WTC11 (cell line): ENCODE data around the gene DOK5. TPM values are rescaled to one million over a fixed set of nuclear protein-coding genes. Genes with fewer than 3 reads are reported as not detected.

ENCODE experiments used
- ATAC-seq: fragments of 200-7000 bp; cut with Tn5 transposase; 2 replicates; pipeline ENCODE4 v1.10.0; 2021; ENCODE audit warnings: mild to moderate bottlenecking, moderate library complexity
- CTCF ChIA-PET: fragments of 300-600 bp; sonication (Branson Sonifier 250); formaldehyde crosslinking; loops from one replicate; lab custom pipeline; 2021; ENCODE audit warnings: antibody characterized with exemption; lab: Charles Lee
- POLR2A ChIA-PET: fragments of 350-600 bp; sonication (Branson Sonifier 250); formaldehyde crosslinking; loops from one replicate; lab custom pipeline; 2021; ENCODE audit warnings: antibody characterized with exemption; lab: Charles Lee
- DNase-seq: peaks from one replicate; pipeline ENCODE4 v3.0.0; 2021; ENCODE audit warnings: low spot score
- H3K27ac Mint-ChIP-seq: 2 replicates; pipeline ENCODE4 v1.8.0; 2021; ENCODE audit warnings: mixed read lengths
- H3K27me3 Mint-ChIP-seq: 2 replicates; pipeline ENCODE4 v1.8.0; 2021; ENCODE audit warnings: low read depth, mild to moderate bottlenecking, moderate library complexity, mixed read lengths
- H3K36me3 Mint-ChIP-seq: 2 replicates; pipeline ENCODE4 v1.8.0; 2021; ENCODE audit warnings: mixed read lengths
- H3K4me1 Mint-ChIP-seq: 2 replicates; pipeline ENCODE4 v1.8.0; 2022; ENCODE audit warnings: mixed read lengths
- H3K4me3 Mint-ChIP-seq: 2 replicates; pipeline ENCODE4 v1.8.0; 2021; ENCODE audit warnings: mild to moderate bottlenecking, moderate library complexity, mixed read lengths
- H3K9me3 Mint-ChIP-seq: 2 replicates; pipeline ENCODE4 v1.8.0; 2021; ENCODE audit warnings: mixed read lengths
- CREB1 ChIP-seq: sonication (generic); formaldehyde crosslinking; IDR thresholded peaks from 2 replicates; pipeline ENCODE4 v1.8.0; 2023; ENCODE audit warnings: mild to moderate bottlenecking, missing genetic modification reagents
- ESRRA ChIP-seq: sonication (generic); formaldehyde crosslinking; IDR thresholded peaks from 2 replicates; pipeline ENCODE4 v1.8.1; 2022; ENCODE audit warnings: mild to moderate bottlenecking, missing genetic modification reagents, borderline replicate concordance
- ETV6 ChIP-seq: sonication (generic); formaldehyde crosslinking; IDR thresholded peaks from 2 replicates; pipeline ENCODE4 v1.8.1; 2022; ENCODE audit warnings: mild to moderate bottlenecking, missing genetic modification reagents
- HMGA2 ChIP-seq: fragments of 250-450 bp; sonication (Bioruptor Pico); IDR thresholded peaks from 2 replicates; pipeline ENCODE4 v1.4.0; 2021; ENCODE audit warnings: mild to moderate bottlenecking, moderate library complexity
- NR3C1 ChIP-seq: sonication (generic); formaldehyde crosslinking; conservative IDR thresholded peaks from 2 replicates; pipeline ENCODE4 v1.8.1; 2023; ENCODE audit warnings: low read depth, mild to moderate bottlenecking, missing genetic modification reagents
- SMAD4 ChIP-seq: sonication (generic); formaldehyde crosslinking; IDR thresholded peaks from 2 replicates; pipeline ENCODE4 v1.8.0; 2022; ENCODE audit warnings: mild to moderate bottlenecking, missing genetic modification reagents
- SOX15 ChIP-seq: fragments of 250-450 bp; sonication (Bioruptor Pico); IDR thresholded peaks from 2 replicates; pipeline ENCODE4 v1.9.0; 2021; ENCODE audit warnings: mild to moderate bottlenecking
- ZBTB21 ChIP-seq: sonication (generic); formaldehyde crosslinking; IDR thresholded peaks from 2 replicates; pipeline ENCODE4 v1.8.1; 2023; ENCODE audit warnings: mild to moderate bottlenecking, missing genetic modification reagents, borderline replicate concordance
- ZNF423 ChIP-seq: fragments of 250-450 bp; sonication (Bioruptor Pico); IDR thresholded peaks from 2 replicates; pipeline ENCODE4 v2.1.2; 2022; ENCODE audit warnings: mild to moderate bottlenecking, moderate library complexity
- total RNA-seq: library from RNA; stranded (reverse); gene quantifications from 3 replicates; pipeline ENCODE4 v1.2.3, GENCODE V29; 2021
- TF ChIP-seq, protein P1 (sequence below): sonication (generic); formaldehyde crosslinking; IDR thresholded peaks from 2 replicates; pipeline ENCODE4 v1.8.1; 2023; ENCODE audit warnings: mild to moderate bottlenecking, missing genetic modification reagents
- TF ChIP-seq, protein P2 (sequence below): sonication (generic); formaldehyde crosslinking; IDR thresholded peaks from 2 replicates; pipeline ENCODE4 v1.8.1; 2023; ENCODE audit warnings: mild to moderate bottlenecking, missing genetic modification reagents, borderline replicate concordance
- TF ChIP-seq, protein P3 (sequence below): sonication (generic); formaldehyde crosslinking; IDR thresholded peaks from 2 replicates; pipeline ENCODE4 v1.8.0; 2022; ENCODE audit warnings: missing genetic modification reagents
- TF ChIP-seq, protein P4 (sequence below): sonication (generic); formaldehyde crosslinking; IDR thresholded peaks from 2 replicates; pipeline ENCODE4 v1.8.0; 2023; ENCODE audit warnings: mild to moderate bottlenecking, missing genetic modification reagents
- TF ChIP-seq, protein P5 (sequence below): fragments of 250-450 bp; sonication (Bioruptor Pico); IDR thresholded peaks from 2 replicates; pipeline ENCODE4 v1.9.0; 2021; ENCODE audit warnings: mild to moderate bottlenecking
- TF ChIP-seq, protein P6 (sequence below): fragments of 250-450 bp; sonication (Bioruptor Pico); conservative IDR thresholded peaks from 2 replicates; pipeline ENCODE4 v1.9.0; 2021; ENCODE audit warnings: mild to moderate bottlenecking
- TF ChIP-seq, protein P7 (sequence below): sonication (generic); formaldehyde crosslinking; IDR thresholded peaks from 2 replicates; pipeline ENCODE4 v1.8.1; 2022; ENCODE audit warnings: low read depth, mild to moderate bottlenecking, moderate library complexity, missing genetic modification reagents, borderline replicate concordance

DOK5 gene
- total RNA-seq, 1 experiment from 2014 or later: 10.1 TPM

DNA sequence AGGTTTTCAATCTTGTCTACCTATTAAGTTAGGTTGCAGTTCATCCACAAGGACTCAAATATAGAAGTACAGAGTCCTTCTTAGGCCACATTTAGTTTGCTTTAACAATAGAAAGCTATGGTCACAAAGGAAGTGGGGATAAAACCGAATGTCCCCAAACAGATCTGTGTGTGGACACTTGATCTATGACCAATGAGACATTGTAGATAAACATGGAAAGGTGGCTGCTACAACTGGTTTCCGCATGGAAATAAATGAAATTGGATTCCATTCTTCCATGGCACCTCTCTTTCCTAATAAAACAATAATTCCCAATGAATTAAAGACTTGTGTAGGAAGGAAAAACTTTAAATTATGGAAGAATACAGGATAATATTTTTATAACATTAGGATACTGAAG lies 20.4 kb upstream of the DOK5 start:
- H3K4me1 Mint-ChIP-seq: peaks cover 31% of the 10 kb centered on the region
- no peak for TF ChIP-seq ZBTB21
- no peak for TF ChIP-seq SMAD4 (CRISPR knock-in tag)
- TF ChIP-seq, protein P1, sequence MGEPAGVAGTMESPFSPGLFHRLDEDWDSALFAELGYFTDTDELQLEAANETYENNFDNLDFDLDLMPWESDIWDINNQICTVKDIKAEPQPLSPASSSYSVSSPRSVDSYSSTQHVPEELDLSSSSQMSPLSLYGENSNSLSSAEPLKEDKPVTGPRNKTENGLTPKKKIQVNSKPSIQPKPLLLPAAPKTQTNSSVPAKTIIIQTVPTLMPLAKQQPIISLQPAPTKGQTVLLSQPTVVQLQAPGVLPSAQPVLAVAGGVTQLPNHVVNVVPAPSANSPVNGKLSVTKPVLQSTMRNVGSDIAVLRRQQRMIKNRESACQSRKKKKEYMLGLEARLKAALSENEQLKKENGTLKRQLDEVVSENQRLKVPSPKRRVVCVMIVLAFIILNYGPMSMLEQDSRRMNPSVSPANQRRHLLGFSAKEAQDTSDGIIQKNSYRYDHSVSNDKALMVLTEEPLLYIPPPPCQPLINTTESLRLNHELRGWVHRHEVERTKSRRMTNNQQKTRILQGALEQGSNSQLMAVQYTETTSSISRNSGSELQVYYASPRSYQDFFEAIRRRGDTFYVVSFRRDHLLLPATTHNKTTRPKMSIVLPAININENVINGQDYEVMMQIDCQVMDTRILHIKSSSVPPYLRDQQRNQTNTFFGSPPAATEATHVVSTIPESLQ (CRISPR knock-in tag): no peak
- TF ChIP-seq, protein P2, sequence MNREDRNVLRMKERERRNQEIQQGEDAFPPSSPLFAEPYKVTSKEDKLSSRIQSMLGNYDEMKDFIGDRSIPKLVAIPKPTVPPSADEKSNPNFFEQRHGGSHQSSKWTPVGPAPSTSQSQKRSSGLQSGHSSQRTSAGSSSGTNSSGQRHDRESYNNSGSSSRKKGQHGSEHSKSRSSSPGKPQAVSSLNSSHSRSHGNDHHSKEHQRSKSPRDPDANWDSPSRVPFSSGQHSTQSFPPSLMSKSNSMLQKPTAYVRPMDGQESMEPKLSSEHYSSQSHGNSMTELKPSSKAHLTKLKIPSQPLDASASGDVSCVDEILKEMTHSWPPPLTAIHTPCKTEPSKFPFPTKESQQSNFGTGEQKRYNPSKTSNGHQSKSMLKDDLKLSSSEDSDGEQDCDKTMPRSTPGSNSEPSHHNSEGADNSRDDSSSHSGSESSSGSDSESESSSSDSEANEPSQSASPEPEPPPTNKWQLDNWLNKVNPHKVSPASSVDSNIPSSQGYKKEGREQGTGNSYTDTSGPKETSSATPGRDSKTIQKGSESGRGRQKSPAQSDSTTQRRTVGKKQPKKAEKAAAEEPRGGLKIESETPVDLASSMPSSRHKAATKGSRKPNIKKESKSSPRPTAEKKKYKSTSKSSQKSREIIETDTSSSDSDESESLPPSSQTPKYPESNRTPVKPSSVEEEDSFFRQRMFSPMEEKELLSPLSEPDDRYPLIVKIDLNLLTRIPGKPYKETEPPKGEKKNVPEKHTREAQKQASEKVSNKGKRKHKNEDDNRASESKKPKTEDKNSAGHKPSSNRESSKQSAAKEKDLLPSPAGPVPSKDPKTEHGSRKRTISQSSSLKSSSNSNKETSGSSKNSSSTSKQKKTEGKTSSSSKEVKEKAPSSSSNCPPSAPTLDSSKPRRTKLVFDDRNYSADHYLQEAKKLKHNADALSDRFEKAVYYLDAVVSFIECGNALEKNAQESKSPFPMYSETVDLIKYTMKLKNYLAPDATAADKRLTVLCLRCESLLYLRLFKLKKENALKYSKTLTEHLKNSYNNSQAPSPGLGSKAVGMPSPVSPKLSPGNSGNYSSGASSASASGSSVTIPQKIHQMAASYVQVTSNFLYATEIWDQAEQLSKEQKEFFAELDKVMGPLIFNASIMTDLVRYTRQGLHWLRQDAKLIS (CRISPR knock-in tag): no peak
- no peak for TF ChIP-seq CREB1 (CRISPR knock-in tag)
- TF ChIP-seq, protein P3, sequence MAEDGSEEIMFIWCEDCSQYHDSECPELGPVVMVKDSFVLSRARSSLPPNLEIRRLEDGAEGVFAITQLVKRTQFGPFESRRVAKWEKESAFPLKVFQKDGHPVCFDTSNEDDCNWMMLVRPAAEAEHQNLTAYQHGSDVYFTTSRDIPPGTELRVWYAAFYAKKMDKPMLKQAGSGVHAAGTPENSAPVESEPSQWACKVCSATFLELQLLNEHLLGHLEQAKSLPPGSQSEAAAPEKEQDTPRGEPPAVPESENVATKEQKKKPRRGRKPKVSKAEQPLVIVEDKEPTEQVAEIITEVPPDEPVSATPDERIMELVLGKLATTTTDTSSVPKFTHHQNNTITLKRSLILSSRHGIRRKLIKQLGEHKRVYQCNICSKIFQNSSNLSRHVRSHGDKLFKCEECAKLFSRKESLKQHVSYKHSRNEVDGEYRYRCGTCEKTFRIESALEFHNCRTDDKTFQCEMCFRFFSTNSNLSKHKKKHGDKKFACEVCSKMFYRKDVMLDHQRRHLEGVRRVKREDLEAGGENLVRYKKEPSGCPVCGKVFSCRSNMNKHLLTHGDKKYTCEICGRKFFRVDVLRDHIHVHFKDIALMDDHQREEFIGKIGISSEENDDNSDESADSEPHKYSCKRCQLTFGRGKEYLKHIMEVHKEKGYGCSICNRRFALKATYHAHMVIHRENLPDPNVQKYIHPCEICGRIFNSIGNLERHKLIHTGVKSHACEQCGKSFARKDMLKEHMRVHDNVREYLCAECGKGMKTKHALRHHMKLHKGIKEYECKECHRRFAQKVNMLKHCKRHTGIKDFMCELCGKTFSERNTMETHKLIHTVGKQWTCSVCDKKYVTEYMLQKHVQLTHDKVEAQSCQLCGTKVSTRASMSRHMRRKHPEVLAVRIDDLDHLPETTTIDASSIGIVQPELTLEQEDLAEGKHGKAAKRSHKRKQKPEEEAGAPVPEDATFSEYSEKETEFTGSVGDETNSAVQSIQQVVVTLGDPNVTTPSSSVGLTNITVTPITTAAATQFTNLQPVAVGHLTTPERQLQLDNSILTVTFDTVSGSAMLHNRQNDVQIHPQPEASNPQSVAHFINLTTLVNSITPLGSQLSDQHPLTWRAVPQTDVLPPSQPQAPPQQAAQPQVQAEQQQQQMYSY (CRISPR knock-in tag): no peak
- no peak for TF ChIP-seq NR3C1 (CRISPR knock-in tag)
- no peak for TF ChIP-seq HMGA2
- TF ChIP-seq SOX15: no peak
- no peak for TF ChIP-seq ETV6 (CRISPR knock-in tag)
- TF ChIP-seq, protein P4, sequence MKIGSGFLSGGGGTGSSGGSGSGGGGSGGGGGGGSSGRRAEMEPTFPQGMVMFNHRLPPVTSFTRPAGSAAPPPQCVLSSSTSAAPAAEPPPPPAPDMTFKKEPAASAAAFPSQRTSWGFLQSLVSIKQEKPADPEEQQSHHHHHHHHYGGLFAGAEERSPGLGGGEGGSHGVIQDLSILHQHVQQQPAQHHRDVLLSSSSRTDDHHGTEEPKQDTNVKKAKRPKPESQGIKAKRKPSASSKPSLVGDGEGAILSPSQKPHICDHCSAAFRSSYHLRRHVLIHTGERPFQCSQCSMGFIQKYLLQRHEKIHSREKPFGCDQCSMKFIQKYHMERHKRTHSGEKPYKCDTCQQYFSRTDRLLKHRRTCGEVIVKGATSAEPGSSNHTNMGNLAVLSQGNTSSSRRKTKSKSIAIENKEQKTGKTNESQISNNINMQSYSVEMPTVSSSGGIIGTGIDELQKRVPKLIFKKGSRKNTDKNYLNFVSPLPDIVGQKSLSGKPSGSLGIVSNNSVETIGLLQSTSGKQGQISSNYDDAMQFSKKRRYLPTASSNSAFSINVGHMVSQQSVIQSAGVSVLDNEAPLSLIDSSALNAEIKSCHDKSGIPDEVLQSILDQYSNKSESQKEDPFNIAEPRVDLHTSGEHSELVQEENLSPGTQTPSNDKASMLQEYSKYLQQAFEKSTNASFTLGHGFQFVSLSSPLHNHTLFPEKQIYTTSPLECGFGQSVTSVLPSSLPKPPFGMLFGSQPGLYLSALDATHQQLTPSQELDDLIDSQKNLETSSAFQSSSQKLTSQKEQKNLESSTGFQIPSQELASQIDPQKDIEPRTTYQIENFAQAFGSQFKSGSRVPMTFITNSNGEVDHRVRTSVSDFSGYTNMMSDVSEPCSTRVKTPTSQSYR (CRISPR knock-in tag): no peak
- no peak for TF ChIP-seq ZNF423
- TF ChIP-seq, protein P5, sequence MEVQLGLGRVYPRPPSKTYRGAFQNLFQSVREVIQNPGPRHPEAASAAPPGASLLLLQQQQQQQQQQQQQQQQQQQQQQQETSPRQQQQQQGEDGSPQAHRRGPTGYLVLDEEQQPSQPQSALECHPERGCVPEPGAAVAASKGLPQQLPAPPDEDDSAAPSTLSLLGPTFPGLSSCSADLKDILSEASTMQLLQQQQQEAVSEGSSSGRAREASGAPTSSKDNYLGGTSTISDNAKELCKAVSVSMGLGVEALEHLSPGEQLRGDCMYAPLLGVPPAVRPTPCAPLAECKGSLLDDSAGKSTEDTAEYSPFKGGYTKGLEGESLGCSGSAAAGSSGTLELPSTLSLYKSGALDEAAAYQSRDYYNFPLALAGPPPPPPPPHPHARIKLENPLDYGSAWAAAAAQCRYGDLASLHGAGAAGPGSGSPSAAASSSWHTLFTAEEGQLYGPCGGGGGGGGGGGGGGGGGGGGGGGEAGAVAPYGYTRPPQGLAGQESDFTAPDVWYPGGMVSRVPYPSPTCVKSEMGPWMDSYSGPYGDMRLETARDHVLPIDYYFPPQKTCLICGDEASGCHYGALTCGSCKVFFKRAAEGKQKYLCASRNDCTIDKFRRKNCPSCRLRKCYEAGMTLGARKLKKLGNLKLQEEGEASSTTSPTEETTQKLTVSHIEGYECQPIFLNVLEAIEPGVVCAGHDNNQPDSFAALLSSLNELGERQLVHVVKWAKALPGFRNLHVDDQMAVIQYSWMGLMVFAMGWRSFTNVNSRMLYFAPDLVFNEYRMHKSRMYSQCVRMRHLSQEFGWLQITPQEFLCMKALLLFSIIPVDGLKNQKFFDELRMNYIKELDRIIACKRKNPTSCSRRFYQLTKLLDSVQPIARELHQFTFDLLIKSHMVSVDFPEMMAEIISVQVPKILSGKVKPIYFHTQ (CRISPR knock-in tag): no peak
- TF ChIP-seq, protein P6, sequence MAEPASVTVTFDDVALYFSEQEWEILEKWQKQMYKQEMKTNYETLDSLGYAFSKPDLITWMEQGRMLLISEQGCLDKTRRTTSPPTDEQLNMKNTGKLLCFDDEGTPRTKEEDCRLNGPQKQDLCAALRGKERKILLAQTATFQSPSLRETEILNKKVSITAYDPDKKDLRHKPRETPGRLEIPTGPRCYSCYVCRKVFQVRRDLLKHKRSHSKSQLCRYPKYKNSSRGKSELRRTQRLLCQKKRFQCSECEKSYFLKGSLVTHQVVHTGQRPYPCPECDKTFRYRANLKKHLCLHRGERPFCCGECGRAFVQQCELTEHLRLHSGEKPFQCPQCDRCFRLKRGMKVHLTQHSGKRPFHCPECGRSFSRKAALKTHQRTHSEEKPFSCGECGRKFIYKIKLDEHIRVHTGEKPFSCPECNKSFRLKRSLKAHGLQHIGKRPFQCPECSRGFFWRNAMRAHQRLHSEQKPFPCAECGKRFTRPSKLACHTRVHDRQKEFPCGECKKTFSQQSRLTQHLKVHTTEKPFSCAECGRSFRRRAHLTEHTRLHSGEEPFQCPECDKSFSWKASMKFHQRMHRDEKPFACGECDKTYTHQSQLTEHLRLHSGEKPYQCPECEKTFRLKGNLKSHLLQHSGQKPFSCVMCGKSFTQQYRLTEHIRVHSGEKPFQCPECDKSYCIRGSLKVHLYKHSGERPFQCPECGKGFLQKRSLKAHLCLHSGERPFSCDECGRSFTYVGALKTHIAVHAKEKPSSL: no peak
- TF ChIP-seq, protein P7, sequence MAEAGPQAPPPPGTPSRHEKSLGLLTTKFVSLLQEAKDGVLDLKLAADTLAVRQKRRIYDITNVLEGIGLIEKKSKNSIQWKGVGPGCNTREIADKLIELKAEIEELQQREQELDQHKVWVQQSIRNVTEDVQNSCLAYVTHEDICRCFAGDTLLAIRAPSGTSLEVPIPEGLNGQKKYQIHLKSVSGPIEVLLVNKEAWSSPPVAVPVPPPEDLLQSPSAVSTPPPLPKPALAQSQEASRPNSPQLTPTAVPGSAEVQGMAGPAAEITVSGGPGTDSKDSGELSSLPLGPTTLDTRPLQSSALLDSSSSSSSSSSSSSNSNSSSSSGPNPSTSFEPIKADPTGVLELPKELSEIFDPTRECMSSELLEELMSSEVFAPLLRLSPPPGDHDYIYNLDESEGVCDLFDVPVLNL: no peak
- TF ChIP-seq ESRRA: no peak
- no peak for ATAC-seq

More for the DNA sequence above, 20.4 kb upstream of the DOK5 start:
- no peak overlapping the region for H3K27ac Mint-ChIP-seq
- H3K27me3 Mint-ChIP-seq: peaks cover 2% of the 10 kb centered on the region
- H3K36me3 Mint-ChIP-seq: peaks cover 8% of the 10 kb centered on the region
- no peak overlapping the region for H3K4me3 Mint-ChIP-seq
- ChIA-PET POLR2A (no interaction called here), CTCF (no interaction called here)
- peaks cover 15% of the 10 kb centered on the region for H3K9me3 Mint-ChIP-seq
- no peak for DNase-seq
